ENCODE results near the gene PRKACA. TPM values are rescaled to one million over a fixed set of nuclear protein-coding genes. Genes with fewer than 3 reads are reported as not detected.

PRKACA gene
- total RNA-seq, 2 donors from 2014 or later, result 93.2 to 107 TPM

- DNase-seq (ENCODE audit: low spot score) (no peak), ATAC-seq (ENCODE audit: insufficient number of reproducible peaks, low FRiP score, low read depth) (no peak)
- Histone ChIP-seq H3K27me3 (replicated peaks; ENCODE audit: insufficient read depth) (no peaks in the 10 kb centered on the region), H3K9me3 (no peaks in the 10 kb centered on the region), H3K4me1 (ENCODE audit: control insufficient read depth in 1 of 2, low read depth in 2 of 2) (no peaks in the 10 kb centered on the region), H3K4me3 (no peak overlapping the region), H3K36me3 (peaks cover 2% of the 10 kb centered on the region), H3K27ac (no peak overlapping the region)
- no peak for TF ChIP-seq CTCF (IDR thresholded peaks at IDR 0.05)
Measured at GRCh38 chr19:14162871-14163297, 45.3 kb upstream of the PRKACA start.

GRCh38 chr19:14161305-14161704 is 43.7 kb upstream of the PRKACA start:
- Histone ChIP-seq H3K27ac (no peak overlapping the region), H3K9me3 (no peaks in the 10 kb centered on the region), H3K4me3 (no peak overlapping the region), H3K4me1 (ENCODE audit: control insufficient read depth in 1 of 2, low read depth in 2 of 2) (no peaks in the 10 kb centered on the region), H3K27me3 (replicated peaks; ENCODE audit: insufficient read depth) (no peaks in the 10 kb centered on the region), H3K36me3 (peaks cover 12% of the 10 kb centered on the region)
- DNase-seq (ENCODE audit: low spot score) (no peak), ATAC-seq (ENCODE audit: insufficient number of reproducible peaks, low FRiP score, low read depth) (no peak)
- TF ChIP-seq CTCF (IDR thresholded peaks at IDR 0.05), result no peak

GRCh38 chr19:14160017-14160703 is 42.6 kb upstream of the PRKACA start:
- no peak for ATAC-seq (ENCODE audit: insufficient number of reproducible peaks, low FRiP score, low read depth)
- peaks cover 12% of the 10 kb centered on the region for H3K36me3 ChIP-seq
- no peaks in the 10 kb centered on the region for H3K27me3 ChIP-seq (replicated peaks; ENCODE audit: insufficient read depth)
- TF ChIP-seq CTCF (IDR thresholded peaks at IDR 0.05), result no peak
- no peaks in the 10 kb centered on the region for H3K9me3 ChIP-seq
- H3K4me3 ChIP-seq, result no peak overlapping the region
- H3K27ac ChIP-seq, result no peak overlapping the region
- no peaks in the 10 kb centered on the region for H3K4me1 ChIP-seq (ENCODE audit: control insufficient read depth in 1 of 2, low read depth in 2 of 2)
- no peak for DNase-seq (ENCODE audit: low spot score)

- no peak overlapping the region for H3K27ac ChIP-seq
- no peaks in the 10 kb centered on the region for H3K9me3 ChIP-seq
- no peaks in the 10 kb centered on the region for H3K27me3 ChIP-seq (replicated peaks; ENCODE audit: insufficient read depth)
- DNase-seq (ENCODE audit: low spot score), result no peak
- peaks cover 12% of the 10 kb centered on the region for H3K36me3 ChIP-seq
- TF ChIP-seq CTCF (IDR thresholded peaks at IDR 0.05), result no peak
- no peak for ATAC-seq (ENCODE audit: insufficient number of reproducible peaks, low FRiP score, low read depth)
- no peak overlapping the region for H3K4me3 ChIP-seq
- no peaks in the 10 kb centered on the region for H3K4me1 ChIP-seq (ENCODE audit: control insufficient read depth in 1 of 2, low read depth in 2 of 2)
Measured at GRCh38 chr19:14159059-14159458, 41.5 kb upstream of the PRKACA start.

GRCh38 chr19:14158276-14159023 is 40.9 kb upstream of the PRKACA start:
- H3K4me1 ChIP-seq (ENCODE audit: control insufficient read depth in 1 of 2, low read depth in 2 of 2), result no peaks in the 10 kb centered on the region
- no peaks in the 10 kb centered on the region for H3K9me3 ChIP-seq
- no peak for TF ChIP-seq CTCF (IDR thresholded peaks at IDR 0.05)
- ATAC-seq (ENCODE audit: insufficient number of reproducible peaks, low FRiP score, low read depth) (no peak), DNase-seq (ENCODE audit: low spot score) (no peak)
- H3K27ac ChIP-seq, result no peak overlapping the region
- peaks cover 12% of the 10 kb centered on the region for H3K36me3 ChIP-seq
- H3K4me3 ChIP-seq, result no peak overlapping the region
- no peaks in the 10 kb centered on the region for H3K27me3 ChIP-seq (replicated peaks; ENCODE audit: insufficient read depth)

Measured in thoracic aorta (tissue), 2 donors.